Loucy (cell line): ENCODE measurements around the gene SOCS7.

Experiments used
- H2AFZ ChIP-seq: fragments of 200-600 bp; sonication (generic); 2 replicates; pipeline ENCODE4 v1.6.0; 2016; ENCODE audit warnings: antibody characterized with exemption, mild to moderate bottlenecking, low read length, moderate library complexity
- H3F3A ChIP-seq: fragments of 200-600 bp; 2 replicates; pipeline ENCODE4 v1.6.0; 2016; ENCODE audit warnings: antibody characterized with exemption, low read depth, mild to moderate bottlenecking
- H3K27me3 ChIP-seq: fragments of 200-600 bp; sonication (generic); 2 replicates; pipeline ENCODE4 v1.6.1; 2014; ENCODE audit warnings: low read length, mild to moderate bottlenecking; ENCODE audit not compliant: insufficient read depth, poor library complexity, severe bottlenecking
- H3K36me3 ChIP-seq: fragments of 200-600 bp; sonication (generic); 2 replicates; pipeline ENCODE4 v1.6.1; 2016; ENCODE audit warnings: low read length; ENCODE audit not compliant: insufficient read depth
- H3K4me1 ChIP-seq: fragments of 200-600 bp; sonication (generic); 2 replicates; pipeline ENCODE4 v1.5.1; 2014; ENCODE audit warnings: low read length, mild to moderate bottlenecking; ENCODE audit not compliant: insufficient read depth, poor library complexity, severe bottlenecking
- H3K4me2 ChIP-seq: fragments of 200-600 bp; sonication (generic); 2 replicates; pipeline ENCODE4 v1.6.0; 2014; ENCODE audit warnings: antibody characterized with exemption, low read length, low read depth, mild to moderate bottlenecking; ENCODE audit not compliant: poor library complexity, severe bottlenecking
- H3K4me3 ChIP-seq: fragments of 200-600 bp; sonication (generic); 2 replicates; pipeline ENCODE4 v1.5.1; 2014; ENCODE audit warnings: low read length, mild to moderate bottlenecking, mixed read lengths; ENCODE audit not compliant: poor library complexity, severe bottlenecking
- H3K79me2 ChIP-seq: fragments of 200-600 bp; sonication (generic); 2 replicates; pipeline ENCODE4 v1.6.1; 2014; ENCODE audit warnings: low read length; ENCODE audit not compliant: insufficient read depth
- H3K9ac ChIP-seq: fragments of 200-600 bp; sonication (generic); 2 replicates; pipeline ENCODE4 v1.6.0; 2014; ENCODE audit warnings: mild to moderate bottlenecking, low read depth, low read length, moderate library complexity; ENCODE audit not compliant: poor library complexity, severe bottlenecking
- H3K9me2 ChIP-seq: fragments of 200-600 bp; sonication (generic); replicated peaks from 2 replicates; pipeline ENCODE4 v1.6.1; 2016; ENCODE audit warnings: low read depth, low read length, mixed read lengths
- H3K9me3 ChIP-seq: fragments of 200-600 bp; sonication (generic); 2 replicates; pipeline ENCODE4 v1.6.1; 2014; ENCODE audit warnings: mild to moderate bottlenecking, antibody characterized with exemption, low read length, low read depth; ENCODE audit not compliant: insufficient read depth
- H4K20me1 ChIP-seq: fragments of 200-600 bp; sonication (generic); 2 replicates; pipeline ENCODE4 v1.6.0; 2014; ENCODE audit warnings: antibody characterized with exemption, low read length, mild to moderate bottlenecking; ENCODE audit not compliant: insufficient read depth, poor library complexity, severe bottlenecking
- EZH2phosphoT487 ChIP-seq: fragments of 200-600 bp; IDR thresholded peaks from 2 replicates; pipeline ENCODE4 v1.6.1; 2018; ENCODE audit warnings: antibody characterized with exemption, mild to moderate bottlenecking, moderate library complexity, borderline replicate concordance
- TF ChIP-seq, protein P1 (sequence below): fragments of 200-600 bp; sonication (generic); conservative IDR thresholded peaks from 2 replicates; pipeline ENCODE4 v1.5.1; 2014; ENCODE audit warnings: mild to moderate bottlenecking, antibody characterized with exemption, low read length

SOCS7 gene

DNA sequence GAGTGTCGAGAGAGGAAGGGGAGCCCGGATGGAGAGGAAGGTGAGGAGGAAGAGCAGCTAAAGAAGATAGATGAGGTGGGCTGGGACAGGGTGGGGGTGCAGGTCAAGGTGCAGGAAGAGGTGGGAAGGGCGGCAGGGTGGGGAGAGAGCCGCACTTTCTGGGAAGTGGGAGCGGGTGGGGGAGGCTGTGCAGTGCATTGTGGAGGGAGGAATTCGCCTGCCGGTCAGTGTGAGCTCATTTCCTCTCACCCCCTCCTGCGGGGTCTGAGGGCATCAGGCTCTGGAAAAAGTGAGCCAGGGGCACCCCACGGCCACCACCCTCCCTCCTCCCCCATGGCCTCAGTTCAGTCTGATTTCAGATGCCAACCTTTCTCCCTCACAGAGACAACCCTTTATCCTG lies 74.1 kb downstream of the SOCS7 start:
- H3K4me3 ChIP-seq = no peak overlapping the region
- H3K27me3 ChIP-seq = no peaks in the 10 kb centered on the region
- no peaks in the 10 kb centered on the region for H3K36me3 ChIP-seq
- H3K9ac ChIP-seq = no peak overlapping the region
- H4K20me1 ChIP-seq = peaks cover 16% of the 10 kb centered on the region
- no peak for TF ChIP-seq EZH2phosphoT487
- TF ChIP-seq, protein P1, sequence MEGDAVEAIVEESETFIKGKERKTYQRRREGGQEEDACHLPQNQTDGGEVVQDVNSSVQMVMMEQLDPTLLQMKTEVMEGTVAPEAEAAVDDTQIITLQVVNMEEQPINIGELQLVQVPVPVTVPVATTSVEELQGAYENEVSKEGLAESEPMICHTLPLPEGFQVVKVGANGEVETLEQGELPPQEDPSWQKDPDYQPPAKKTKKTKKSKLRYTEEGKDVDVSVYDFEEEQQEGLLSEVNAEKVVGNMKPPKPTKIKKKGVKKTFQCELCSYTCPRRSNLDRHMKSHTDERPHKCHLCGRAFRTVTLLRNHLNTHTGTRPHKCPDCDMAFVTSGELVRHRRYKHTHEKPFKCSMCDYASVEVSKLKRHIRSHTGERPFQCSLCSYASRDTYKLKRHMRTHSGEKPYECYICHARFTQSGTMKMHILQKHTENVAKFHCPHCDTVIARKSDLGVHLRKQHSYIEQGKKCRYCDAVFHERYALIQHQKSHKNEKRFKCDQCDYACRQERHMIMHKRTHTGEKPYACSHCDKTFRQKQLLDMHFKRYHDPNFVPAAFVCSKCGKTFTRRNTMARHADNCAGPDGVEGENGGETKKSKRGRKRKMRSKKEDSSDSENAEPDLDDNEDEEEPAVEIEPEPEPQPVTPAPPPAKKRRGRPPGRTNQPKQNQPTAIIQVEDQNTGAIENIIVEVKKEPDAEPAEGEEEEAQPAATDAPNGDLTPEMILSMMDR = no peak
- 0 out of 2 replicates have a peak, but pooled peaks cover 5% of the 10 kb centered on the region for H3F3A ChIP-seq
- no peak overlapping the region for H3K4me2 ChIP-seq
- peaks cover 39% of the 10 kb centered on the region for H3K79me2 ChIP-seq
- no peaks in the 10 kb centered on the region for H3K9me2 ChIP-seq
- H3K9me3 ChIP-seq = no peaks in the 10 kb centered on the region
- peaks cover 32% of the 10 kb centered on the region for H3K4me1 ChIP-seq
- no peak overlapping the region for H2AFZ ChIP-seq

DNA sequence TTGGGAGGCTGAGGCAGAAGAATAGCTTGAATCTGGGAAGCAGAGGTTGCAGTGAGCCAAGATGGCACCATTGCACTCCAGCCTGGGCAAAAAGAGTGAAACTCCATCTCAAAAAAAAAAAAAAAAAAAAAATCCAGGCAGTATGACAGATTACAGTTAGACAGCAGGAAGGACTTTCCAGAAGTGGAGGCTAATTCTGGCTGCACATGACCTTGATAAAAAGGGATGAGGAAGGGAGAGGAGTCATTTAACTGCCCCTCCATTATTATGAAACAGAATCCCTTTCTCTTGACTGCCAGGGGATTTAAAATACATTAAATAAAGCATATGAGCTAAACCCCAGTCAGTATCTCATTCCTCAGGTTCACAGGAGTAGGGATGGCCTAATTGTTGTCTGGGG lies 74.8 kb downstream of the SOCS7 start:
- no peaks in the 10 kb centered on the region for H3K9me2 ChIP-seq
- H3K4me1 ChIP-seq = peaks cover 39% of the 10 kb centered on the region
- H3K4me3 ChIP-seq = no peak overlapping the region
- H2AFZ ChIP-seq = no peak overlapping the region
- no peaks in the 10 kb centered on the region for H3K36me3 ChIP-seq
- TF ChIP-seq, protein P1 = no peak
- no peak for TF ChIP-seq EZH2phosphoT487
- peaks cover 46% of the 10 kb centered on the region for H3K79me2 ChIP-seq
- no peak overlapping the region for H3K9ac ChIP-seq
- H3F3A ChIP-seq = 0 out of 2 replicates have a peak, but pooled peaks cover 5% of the 10 kb centered on the region
- H3K27me3 ChIP-seq = no peaks in the 10 kb centered on the region
- H3K9me3 ChIP-seq = no peaks in the 10 kb centered on the region
- peaks cover 22% of the 10 kb centered on the region for H4K20me1 ChIP-seq
- H3K4me2 ChIP-seq = no peak overlapping the region

DNA sequence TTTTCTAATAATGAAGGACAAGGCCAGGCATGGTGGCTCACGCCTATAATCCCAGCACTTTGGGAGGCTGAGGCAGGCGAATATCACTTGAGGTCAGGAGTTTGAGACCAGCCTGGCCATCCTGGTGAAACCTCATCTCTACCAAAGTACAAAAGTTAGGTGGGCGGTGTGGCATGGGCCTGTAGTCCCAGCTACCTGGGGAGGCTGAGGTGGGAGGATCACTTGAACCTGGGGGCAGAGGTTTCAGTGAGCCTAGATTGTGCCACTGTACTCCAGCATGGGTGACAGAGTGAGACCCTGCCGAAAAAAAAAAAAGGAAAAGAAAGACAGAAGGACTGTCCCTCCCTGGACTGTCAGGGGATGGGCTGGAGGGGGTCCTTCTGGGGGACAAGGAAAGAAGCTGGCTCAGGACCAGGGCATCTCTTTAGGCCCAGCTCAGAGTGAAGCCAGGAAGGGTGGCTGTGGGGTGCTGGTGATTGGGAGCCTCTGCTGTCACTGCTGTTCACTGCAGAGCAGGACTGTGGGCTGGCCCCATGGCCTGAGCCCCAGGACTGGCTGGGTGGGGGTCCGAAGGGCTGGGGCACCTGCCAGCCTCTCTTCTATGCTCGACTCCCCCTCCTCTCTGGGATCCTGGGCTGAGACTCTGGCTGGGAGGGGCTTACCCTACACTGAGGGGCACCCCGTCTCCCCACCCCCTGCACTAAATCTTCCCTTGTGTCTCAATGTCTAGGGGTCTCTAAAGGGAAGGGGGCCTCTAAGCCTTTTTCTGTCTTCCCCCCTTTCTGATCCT lies 75.7 kb downstream of the SOCS7 start:
- TF ChIP-seq EZH2phosphoT487 = no peak
- TF ChIP-seq, protein P1 = no peak
- no peaks in the 10 kb centered on the region for H3K36me3 ChIP-seq
- peaks cover 47% of the 10 kb centered on the region for H3K4me1 ChIP-seq
- peak overlapping the region; percentile 95 for H3K4me2 ChIP-seq
- peaks cover 30% of the 10 kb centered on the region for H4K20me1 ChIP-seq
- no peaks in the 10 kb centered on the region for H3K9me2 ChIP-seq
- H3K27me3 ChIP-seq = no peaks in the 10 kb centered on the region
- peak overlapping the region; percentile 67 for H2AFZ ChIP-seq
- H3K9me3 ChIP-seq = no peaks in the 10 kb centered on the region
- H3K79me2 ChIP-seq = peaks cover 56% of the 10 kb centered on the region
- H3F3A ChIP-seq = 0 out of 2 replicates have a peak, but pooled peaks cover 5% of the 10 kb centered on the region
- H3K9ac ChIP-seq = peak overlapping the region; percentile 83
- H3K4me3 ChIP-seq = peak overlapping the region; percentile 84
